Esophagus muscularis mucosa (tissue), 4 donors: Measurements from ENCODE around the gene MTMR12. TPM values are rescaled to one million over a fixed set of nuclear protein-coding genes. Genes with fewer than 3 reads are reported as not detected.

Experiments
- DNase-seq: peaks from one replicate; pipeline ENCODE4 v3.0.0-alpha.2; 2017; ENCODE audit errors: extremely low spot score
- H3K27ac ChIP-seq, 4 donors: fragments of 200-600 bp; sonication (generic); replicated peaks in 1 of 4; 1 replicate in 3 of 4; 2 replicates in 1 of 4; pipeline ENCODE4 v1.5.1; 2016 to 2019; ENCODE audit warnings: mild to moderate bottlenecking in 1 of 4
- H3K27me3 ChIP-seq, 4 donors: fragments of 200-600 bp; sonication (generic); one replicate each; pipeline versions ENCODE4 v1.5.1 to v1.6.0; 2016 to 2019
- H3K36me3 ChIP-seq, 4 donors: fragments of 200-600 bp; sonication (generic); one replicate each; pipeline ENCODE4 v1.5.1; 2016 to 2019
- H3K4me1 ChIP-seq, 4 donors: fragments of 200-600 bp; sonication (generic); one replicate each; pipeline ENCODE4 v1.5.1; 2016 to 2019
- H3K4me3 ChIP-seq, 4 donors: fragments of 200-600 bp; sonication (generic); 1 replicate in 2 of 4; 2 replicates in 2 of 4; pipeline ENCODE4 v1.5.1; 2016 to 2019; ENCODE audit warnings: mild to moderate bottlenecking in 4 of 4, moderate library complexity in 1 of 4
- H3K9me3 ChIP-seq, 4 donors: fragments of 200-600 bp; sonication (generic); 1 replicate in 3 of 4; 2 replicates in 1 of 4; pipeline ENCODE4 v1.5.1; 2016 to 2019
- CTCF ChIP-seq, 3 experiments: fragments of 200-600 bp in 2 of 3; fragments of 450-650 bp in 1 of 3; sonication (generic) in 2 of 3; IDR thresholded peaks; one replicate each; pipeline ENCODE4 v1.5.1; 2017 to 2019; ENCODE audit warnings: antibody characterized with exemption in 3 of 3, mild to moderate bottlenecking in 2 of 3, moderate library complexity in 1 of 3
- EP300 ChIP-seq: sonication (generic); formaldehyde crosslinking; IDR thresholded peaks from one replicate; pipeline ENCODE4 v1.6.1; 2017; ENCODE audit warnings: antibody characterized with exemption
- POLR2A ChIP-seq: fragments of 450-650 bp; IDR thresholded peaks from one replicate; pipeline ENCODE4 v1.6.1; 2017; ENCODE audit warnings: antibody characterized with exemption, moderate library complexity, mild to moderate bottlenecking, low read depth
- POLR2AphosphoS5 ChIP-seq, 2 donors: sonication (generic); formaldehyde crosslinking; IDR thresholded peaks; one replicate each; pipeline ENCODE4 v1.6.1; 2017; ENCODE audit warnings: antibody characterized with exemption in 2 of 2
- WGBS: methylation state at CpG from one replicate; pipeline ENCODE4 v1.1.5; 2018; 5-methylcytosine and 5-hydroxymethylcytosine counted together
- intact Hi-C: fragments of 100-400 bp; cut with DNase I; formaldehyde crosslinking; loops from one replicate; pipeline ENCODE4 v1.15.1; 2023
- total RNA-seq, 4 donors: library from RNA; depleted of rRNA; stranded (reverse); fragments of >200 nt; gene quantifications; one replicate each; pipeline versions ENCODE4 v1.1.0 to v1.2.1, GENCODE V29; 2016

The MTMR12 gene
- total RNA-seq, 4 donors from 2014 or later: 49.9 to 94.0 (median 63.8) TPM

DNA sequence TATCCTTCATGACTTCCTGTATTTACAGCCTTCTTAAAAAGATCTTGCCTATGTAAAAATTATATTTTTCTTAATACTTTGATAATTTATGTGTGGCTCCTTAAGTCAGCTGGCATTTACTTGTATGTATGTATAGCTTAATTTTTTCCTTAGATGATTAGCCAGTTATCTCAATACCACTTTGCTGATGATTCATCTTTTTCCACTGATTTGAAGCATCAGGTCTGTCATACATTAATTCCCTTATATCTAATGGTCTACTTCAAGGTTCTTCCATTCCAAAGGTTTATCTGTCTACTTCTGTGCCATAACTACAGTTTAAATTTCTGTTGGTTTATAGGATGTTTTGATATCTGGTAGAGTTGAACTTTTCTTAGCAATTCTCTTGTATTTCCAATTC, 44.9 kb upstream of the MTMR12 start:
- Histone ChIP-seq H3K9me3 (no peaks in the 10 kb centered on the region), H3K27ac (no peak overlapping the region), H3K4me3 (no peak overlapping the region), H3K4me1 (no peaks in the 10 kb centered on the region), H3K36me3 (peaks cover 7 to 92% (median 61%) of the 10 kb centered on the region in 4 donors), H3K27me3 (no peaks in the 10 kb centered on the region)
- TF ChIP-seq CTCF (IDR thresholded peaks at IDR 0.05) (no peak), EP300 (no peak), POLR2A (no peak), POLR2AphosphoS5 (IDR thresholded peaks at IDR 0.05) (no peak)
- DNase-seq: no peak
- intact Hi-C loops: no loop called here

DNA sequence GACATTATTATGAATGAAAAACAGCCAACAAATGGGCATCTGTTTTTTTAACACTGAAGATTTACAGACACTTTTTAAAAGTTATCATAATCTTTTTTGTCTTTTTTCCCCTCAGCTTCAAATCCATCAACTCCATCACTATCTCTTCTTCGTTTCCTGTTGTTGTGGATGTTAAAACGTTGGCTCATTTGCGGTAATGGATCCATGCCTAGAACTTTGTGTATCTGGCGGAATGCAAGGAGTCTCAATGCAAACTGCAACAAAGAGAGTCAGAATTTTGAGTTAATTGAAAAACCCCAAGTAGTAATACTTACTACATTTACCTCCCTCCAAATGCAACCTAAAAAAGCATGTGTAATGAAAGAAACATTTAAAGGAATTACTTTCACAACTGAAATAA, 42.9 kb upstream of the MTMR12 start:
- H3K27ac ChIP-seq: no peak overlapping the region
- H3K4me3 ChIP-seq: no peak overlapping the region
- DNase-seq: no peak
- no peaks in the 10 kb centered on the region for H3K4me1 ChIP-seq
- no peaks in the 10 kb centered on the region for H3K27me3 ChIP-seq
- 75% methylated on average over 4 of the region's 4 CpGs for WGBS
- H3K9me3 ChIP-seq: no peaks in the 10 kb centered on the region
- peaks cover 7 to 72% (median 47%) of the 10 kb centered on the region in 4 donors for H3K36me3 ChIP-seq
- intact Hi-C loops: no loop called here
- TF ChIP-seq CTCF (IDR thresholded peaks at IDR 0.05): no peak
- no peak for TF ChIP-seq POLR2A
- no peak for TF ChIP-seq EP300
- TF ChIP-seq POLR2AphosphoS5 (IDR thresholded peaks at IDR 0.05): no peak

GRCh38 chr5:32353420-32353819, 40.7 kb upstream of the MTMR12 start:
- Histone ChIP-seq H3K4me3 (no peak overlapping the region), H3K27ac (no peak overlapping the region), H3K36me3 (peaks cover 7 to 52% (median 34%) of the 10 kb centered on the region in 4 donors), H3K9me3 (no peaks in the 10 kb centered on the region), H3K4me1 (no peaks in the 10 kb centered on the region), H3K27me3 (no peaks in the 10 kb centered on the region)
- intact Hi-C loops: no loop called here
- 93% methylated on average over 9 of the region's 9 CpGs for WGBS
- no peak for DNase-seq
- TF ChIP-seq CTCF (IDR thresholded peaks at IDR 0.05): no peak
- TF ChIP-seq POLR2A: no peak
- no peak for TF ChIP-seq EP300
- TF ChIP-seq POLR2AphosphoS5 (IDR thresholded peaks at IDR 0.05): no peak

- TF ChIP-seq CTCF (IDR thresholded peaks at IDR 0.05) (no peak), POLR2AphosphoS5 (IDR thresholded peaks at IDR 0.05) (no peak), EP300 (no peak), POLR2A (no peak)
- Histone ChIP-seq H3K27me3 (no peaks in the 10 kb centered on the region), H3K27ac (no peak overlapping the region), H3K4me1 (no peaks in the 10 kb centered on the region), H3K4me3 (no peak overlapping the region), H3K36me3 (peaks cover 7 to 44% (median 28%) of the 10 kb centered on the region in 4 donors), H3K9me3 (no peaks in the 10 kb centered on the region)
- DNase-seq: no peak
- 96% methylated on average over 7 of the region's 8 CpGs for WGBS
- intact Hi-C loops: no loop called here
These were observed 39.9 kb upstream of the MTMR12 start for GRCh38 chr5:32352685-32353084.

DNA sequence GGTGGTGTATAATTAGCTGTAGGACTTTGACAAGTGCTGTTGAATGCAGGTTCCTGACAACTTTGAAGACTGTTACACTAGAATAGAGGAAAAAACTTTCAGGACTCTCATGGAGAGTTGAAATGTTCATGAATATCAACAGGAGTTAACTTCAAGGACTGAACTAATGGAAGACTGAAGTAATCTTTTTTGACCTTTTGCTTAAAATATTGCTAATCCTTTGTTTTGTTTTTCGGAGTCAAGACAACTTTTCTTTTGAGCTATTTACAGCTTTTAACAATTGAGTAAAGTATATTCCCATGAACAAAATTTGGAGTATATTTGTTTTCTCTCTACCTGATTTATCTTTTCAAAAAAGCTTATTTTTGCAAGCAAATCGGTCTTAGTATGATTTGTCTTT, 34.1 kb upstream of the MTMR12 start:
- H3K27ac ChIP-seq: no peak overlapping the region
- 72% methylated on average over 2 of the region's 2 CpGs for WGBS
- intact Hi-C loops: no loop called here

More for the DNA sequence above, 34.1 kb upstream of the MTMR12 start:
- no peak overlapping the region for H3K4me3 ChIP-seq
- H3K27me3 ChIP-seq: no peaks in the 10 kb centered on the region
- no peaks in the 10 kb centered on the region for H3K9me3 ChIP-seq
- no peak for DNase-seq
- no peaks in the 10 kb centered on the region for H3K4me1 ChIP-seq
- H3K36me3 ChIP-seq: no peaks in the 10 kb centered on the region
- no peak for TF ChIP-seq EP300
- TF ChIP-seq POLR2AphosphoS5 (IDR thresholded peaks at IDR 0.05): no peak
- no peak for TF ChIP-seq CTCF (IDR thresholded peaks at IDR 0.05)
- TF ChIP-seq POLR2A: no peak
